GM23248 (cell line): ENCODE data around the gene ACTL8.

Experiments
- EZH2 ChIP-seq: fragments of 200-600 bp; sonication (generic); IDR thresholded peaks from 2 replicates; pipeline ENCODE4 v1.6.1; 2018; ENCODE audit warnings: antibody characterized with exemption, mild to moderate bottlenecking; ENCODE audit not compliant: insufficient read depth, poor library complexity, severe bottlenecking
- EZH2phosphoT487 ChIP-seq: fragments of 200-600 bp; sonication (generic); IDR thresholded peaks from 2 replicates; pipeline ENCODE4 v1.6.1; 2018; ENCODE audit warnings: antibody characterized with exemption, moderate library complexity, mild to moderate bottlenecking, low read depth; ENCODE audit not compliant: insufficient read depth

- TF ChIP-seq EZH2phosphoT487 (no peak), EZH2 (no peak)
These were observed 89.2 kb downstream of the ACTL8 start for GRCh38 chr1:17844185-17844826.
